GM19328 (cell line): ENCODE results near the gene SLC38A10.
A peak's percentile ranks its signal among the peaks of the same experiment; 100 is the strongest.

ENCODE experiments used
- ATAC-seq: cut with Tn5 transposase; IDR thresholded peaks from one replicate; pipeline ENCODE4 v1.9.1; 2021; ENCODE audit warnings: mild to moderate bottlenecking, moderate library complexity; ENCODE audit not compliant: unreplicated experiment

The SLC38A10 gene

DNA sequence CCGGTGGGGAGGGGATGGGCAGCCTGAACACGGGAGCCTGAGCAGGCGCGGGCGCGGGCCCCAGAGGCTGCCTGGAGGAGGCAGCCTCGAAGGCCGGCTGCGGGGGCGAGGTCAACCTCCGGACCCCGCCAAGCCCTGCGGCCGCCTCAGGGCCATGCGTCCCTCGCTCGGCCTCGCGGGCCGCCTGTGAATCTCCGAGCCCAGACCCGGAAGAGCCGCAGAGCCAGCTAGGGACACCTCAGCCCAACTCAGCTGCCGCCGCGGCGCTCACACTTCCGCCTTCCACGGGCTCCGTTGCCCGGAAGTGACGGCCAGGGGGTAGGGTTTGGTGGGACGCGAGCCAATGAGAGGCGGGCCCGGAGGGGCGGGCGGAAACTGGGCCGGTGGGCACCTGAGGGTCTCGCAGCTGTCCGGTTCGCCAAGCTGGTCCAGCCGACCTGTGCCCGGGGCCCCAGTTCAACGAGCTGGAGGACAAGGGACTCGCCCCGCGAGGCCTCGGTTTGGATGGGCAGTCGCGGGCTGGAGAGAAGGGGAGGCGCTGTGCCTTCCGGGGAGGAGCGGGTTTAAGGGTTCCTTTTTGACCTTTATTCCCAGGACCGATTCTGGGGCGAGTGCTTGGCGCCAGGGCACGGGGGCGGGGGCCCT, at the start of gene SLC38A10:
TSS of gene SLC38A10 (minus strand) at position 277 of the 645 bp plus-strand sequence. CDS start 386 bp downstream, outside the sequence.
- ATAC-seq = peak; percentile 70

DNA sequence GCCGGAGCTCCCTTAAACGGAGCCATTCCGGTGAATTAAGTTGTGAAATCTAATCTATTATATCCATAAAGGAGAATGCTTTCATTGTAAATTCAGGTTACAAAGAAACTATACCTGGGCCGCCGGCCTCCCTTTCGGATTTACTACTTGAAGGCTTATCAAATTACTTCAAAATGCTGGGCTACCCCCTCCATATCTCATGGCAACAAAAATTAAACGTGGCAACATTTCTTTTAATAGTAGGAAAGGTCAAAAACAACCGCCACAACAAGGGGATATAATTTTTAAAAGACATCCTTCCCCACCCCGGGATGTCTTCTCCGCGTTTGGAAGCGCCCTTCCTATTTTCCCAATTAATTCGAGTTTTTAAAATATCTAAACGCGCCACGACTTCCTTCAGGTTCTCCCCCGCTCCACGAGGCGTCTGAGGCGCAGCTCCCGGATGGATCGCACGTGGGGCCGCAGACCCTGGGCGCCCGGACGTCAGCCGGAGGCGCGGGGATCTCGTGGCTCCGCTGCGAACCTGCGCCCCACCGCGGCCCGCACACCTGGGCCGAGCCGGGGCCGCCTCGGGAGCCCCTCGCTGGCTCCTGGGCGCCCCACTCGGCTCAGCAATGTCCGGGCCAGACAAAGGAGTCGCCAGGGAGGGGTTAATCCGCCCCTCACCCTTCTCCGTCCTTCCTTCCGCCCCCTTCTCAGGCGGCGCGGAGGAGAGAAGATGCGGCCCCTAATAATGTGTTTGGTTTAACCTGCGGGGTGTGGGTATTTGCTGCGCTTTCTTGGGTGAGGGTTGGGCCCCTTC, 47.4 kb upstream of the SLC38A10 start:
- ATAC-seq = no peak

DNA sequence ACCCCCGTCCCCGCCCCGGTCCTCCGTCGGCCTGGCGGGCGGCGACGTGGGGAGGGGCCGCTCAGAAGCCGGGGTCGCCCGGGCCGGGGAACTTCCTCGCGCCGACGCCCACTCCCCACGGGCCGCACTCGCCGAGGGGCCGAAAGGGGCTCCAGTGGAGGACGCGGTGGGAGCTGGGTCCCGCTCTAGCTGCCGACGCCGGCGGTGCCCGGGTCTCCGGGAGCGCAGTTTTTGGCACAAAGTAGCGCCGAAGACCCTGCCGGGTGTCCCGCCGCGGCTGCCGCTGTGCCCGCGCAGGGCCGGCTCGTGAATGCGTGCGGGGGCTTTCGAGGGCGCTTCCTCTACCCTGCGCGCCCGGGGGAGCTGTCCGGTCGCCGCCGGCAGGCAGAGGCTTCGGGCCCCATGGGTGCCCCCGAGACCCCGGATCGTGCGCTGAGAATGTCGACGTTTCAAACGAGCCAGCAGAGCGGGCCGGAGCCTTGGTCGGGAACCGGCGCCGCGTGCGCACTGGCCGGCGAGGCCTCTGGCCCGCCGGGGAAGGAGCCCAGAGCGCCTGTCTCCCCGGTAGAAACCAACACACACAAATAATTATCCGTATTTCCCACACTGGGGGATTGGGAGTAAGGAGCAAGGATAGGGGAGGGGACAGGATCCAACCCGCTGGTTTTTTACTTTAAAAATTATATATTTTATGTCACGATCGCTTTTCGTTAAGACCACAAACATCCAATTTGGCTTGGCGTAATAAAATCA, 46.6 kb upstream of the SLC38A10 start:
- no peak for ATAC-seq

DNA sequence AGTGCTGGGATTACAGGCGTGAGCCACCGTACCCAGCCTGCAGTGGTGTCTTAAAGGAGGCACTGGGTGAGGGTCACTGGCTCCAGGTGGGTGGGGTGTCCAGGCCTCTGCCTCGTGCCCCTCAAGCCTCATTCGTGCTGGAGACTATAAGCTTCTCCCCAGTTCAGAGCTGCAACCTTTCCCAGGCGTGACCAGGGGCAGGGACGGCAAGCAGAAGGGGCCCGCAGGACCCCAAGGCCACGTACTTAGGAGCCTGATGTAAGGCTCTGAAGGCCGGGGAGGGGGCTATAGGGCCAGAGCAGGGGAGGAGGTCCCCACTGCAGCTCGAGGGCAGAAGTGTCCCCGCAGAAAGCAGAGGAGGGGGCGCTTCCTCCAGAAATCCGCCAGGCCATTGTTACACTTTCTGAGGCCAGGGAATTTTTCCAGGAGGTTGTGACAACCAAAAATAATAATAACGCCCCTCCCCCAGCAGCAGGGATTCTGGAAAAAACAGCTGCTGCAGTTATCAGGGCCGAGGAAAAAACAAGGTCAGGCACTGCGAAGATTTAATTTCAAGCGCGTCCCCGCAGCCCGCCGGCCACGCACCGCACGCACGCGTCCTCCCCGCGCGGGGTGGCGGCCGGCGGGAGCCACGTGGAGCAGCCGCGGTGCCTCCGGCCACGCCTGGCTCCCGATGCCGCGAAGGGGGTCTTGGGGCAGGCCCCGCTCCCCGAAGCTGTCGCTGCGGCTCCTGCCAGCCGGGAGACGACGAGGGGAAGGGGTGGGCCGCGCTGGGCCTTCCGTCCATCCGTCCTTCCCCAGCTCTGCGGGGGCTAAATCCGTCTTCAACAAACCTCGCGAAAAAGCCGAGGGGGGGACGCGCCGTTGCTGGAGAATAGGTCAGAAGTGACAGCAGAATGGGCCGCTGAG, 45.8 kb upstream of the SLC38A10 start:
- ATAC-seq = no peak

DNA sequence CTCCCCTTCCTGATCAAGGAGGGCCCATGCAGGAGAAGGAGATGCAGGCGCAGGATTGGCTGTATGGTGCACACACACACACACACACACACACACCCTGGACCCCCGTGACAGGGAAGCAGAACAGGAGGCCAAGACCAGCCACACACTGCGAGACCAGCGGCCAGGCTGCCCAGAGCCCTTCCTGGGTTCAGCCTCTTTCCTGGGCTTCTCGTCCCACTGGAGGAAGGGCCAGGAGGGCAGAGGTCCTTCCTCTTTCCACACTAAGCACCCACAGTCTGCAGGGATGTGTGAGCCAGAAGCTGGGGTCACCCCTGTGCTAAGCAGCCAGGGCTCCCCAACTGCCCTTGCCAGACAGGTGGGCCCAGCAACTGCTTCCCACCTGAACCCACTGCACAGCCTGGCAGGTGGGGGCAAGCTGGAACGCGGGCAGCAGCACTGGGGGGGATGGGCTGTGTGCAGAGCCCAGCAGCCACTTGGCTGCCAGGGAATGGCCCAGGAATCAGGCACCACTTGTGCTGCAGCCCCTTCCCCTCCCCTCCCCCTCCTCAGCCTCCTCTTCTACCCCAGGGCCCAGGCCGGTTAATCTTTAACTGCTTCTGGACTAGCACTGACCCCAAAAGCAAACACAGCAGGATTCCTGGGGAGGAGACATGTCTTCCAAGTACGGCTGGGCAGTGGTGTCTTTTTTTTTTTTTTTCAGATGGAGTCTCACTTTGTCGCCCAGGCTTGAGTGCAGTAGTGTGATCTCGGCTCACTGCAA, 44.6 kb upstream of the SLC38A10 start:
- ATAC-seq = no peak

DNA sequence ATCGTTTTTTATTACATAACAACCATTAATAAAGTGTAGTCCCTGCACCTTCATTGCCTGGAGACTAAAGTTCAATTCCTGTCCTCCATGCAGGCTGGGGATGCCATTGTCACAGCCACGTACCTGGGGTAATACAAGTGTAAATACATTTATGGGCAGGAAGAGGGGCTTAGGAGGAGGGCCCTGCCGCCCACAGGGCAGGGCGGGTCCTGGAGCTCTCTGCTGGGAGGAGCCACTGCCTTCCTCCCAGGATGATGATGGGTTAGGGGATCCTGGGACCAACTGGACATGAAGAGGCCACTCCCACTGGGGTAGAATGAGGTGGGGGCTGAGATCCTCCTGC, 44.1 kb upstream of the SLC38A10 start:
- ATAC-seq = no peak

DNA sequence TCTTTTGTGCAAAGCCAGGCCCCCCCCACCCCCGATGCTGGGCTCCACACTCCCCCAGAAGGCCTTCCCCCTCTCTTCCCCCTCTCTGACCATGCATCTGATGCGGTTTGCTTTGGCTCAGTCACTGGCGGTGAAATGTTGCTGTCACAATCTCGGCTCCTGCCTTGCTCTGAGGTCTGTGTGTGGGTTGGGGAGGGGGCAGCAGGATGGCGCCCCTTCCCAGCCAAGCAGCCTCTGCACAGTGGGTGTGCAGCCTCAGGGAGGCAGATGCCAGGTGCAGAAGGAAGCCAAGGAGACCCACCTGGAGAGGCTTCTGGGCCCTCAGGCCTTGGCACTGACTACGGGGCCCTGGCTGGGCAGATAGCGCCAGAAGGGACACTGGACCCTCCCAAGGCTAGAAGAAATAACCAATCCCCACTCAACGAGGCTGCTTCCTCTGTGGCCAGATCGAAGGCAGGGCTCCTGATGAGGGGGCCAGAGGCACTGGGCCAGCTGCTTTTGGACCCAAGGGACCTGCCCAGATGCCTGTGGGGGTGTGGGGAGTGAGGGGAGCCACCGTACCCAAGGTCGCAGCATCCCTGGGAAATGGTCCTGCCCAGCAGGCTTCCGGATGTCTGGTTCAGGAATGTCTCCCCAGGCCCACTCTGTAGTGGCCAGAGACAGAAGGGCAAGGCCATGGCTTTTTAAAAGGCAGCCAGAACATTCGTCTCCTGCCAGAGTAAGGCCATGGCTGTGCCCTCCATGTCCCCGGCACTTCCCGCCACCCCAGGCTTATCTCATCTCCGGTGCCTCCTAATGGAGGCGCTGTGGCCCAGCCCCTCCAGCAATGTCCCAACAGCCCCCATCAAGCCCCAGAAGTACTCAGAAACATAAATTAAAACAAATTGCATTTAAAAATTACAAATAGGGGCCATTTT, 43.4 kb upstream of the SLC38A10 start:
- ATAC-seq = no peak

DNA sequence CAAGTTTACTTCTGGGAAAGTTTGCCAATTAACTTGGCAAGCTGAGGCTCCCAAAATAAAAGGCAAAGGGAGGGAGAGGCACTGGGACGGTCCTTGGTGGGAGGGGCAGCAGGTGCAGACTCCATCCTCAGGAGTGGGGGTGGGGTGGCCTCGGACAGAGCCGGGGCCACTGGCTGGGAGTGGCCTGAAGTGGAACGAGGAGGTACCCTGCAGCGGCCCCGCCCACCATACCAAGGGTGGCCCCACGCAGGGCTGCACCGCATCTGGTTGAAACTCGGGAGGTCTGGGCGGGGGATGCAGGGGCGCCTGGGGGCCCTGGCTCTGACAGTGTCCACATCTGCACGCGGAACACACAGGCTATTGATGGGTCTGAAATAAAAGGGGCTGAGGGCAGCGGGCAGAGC, 42.4 kb upstream of the SLC38A10 start:
- ATAC-seq = no peak

DNA sequence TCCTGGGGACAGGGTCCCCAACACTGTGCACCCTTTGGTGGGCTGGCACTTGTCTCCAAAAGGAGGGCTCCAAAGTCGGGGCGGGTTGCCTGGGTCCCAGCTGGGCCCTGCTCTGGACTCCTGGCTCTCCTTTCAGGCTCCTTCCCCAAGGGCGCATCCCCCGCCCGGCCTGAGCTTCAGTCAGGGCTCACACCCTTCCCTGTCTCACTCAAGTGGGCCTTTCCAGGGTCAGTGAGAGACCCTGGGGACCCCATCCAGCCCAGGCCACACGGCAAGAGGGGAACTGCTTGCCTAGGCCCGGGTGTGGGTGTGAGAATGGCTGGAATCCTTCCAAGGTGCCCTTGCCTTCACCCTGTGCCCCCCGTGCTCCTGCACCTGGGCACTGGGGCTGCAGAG, 41.8 kb upstream of the SLC38A10 start:
- no peak for ATAC-seq

DNA sequence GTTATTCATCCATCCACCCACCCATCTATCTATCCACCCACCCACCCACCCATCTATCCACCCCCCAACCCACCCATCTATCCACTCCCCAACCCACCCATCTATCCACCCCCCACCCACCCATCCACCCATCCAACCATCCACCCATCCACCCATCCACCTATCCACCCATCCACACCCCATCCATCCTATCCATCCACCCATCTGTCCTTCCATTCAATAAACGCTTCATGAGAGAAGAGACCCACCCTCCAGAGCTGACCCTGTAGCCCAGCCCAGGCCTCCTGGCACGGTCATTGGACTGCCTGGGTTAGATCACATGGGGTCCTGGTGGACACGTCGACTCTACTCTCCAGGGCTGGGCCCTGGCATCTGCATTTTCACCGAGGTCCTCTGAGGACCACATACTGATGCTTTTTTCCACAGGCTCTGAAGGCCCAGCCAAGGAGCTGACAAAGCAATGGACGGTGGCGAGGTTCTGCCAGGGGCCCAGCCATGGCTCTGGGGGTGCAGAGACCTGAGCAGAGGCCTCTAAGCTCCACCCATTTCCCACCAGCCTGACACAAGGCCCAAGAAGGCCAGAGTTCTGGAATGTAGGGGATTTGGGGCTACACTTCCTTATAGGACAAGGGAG, 41.3 kb upstream of the SLC38A10 start:
- ATAC-seq = no peak

DNA sequence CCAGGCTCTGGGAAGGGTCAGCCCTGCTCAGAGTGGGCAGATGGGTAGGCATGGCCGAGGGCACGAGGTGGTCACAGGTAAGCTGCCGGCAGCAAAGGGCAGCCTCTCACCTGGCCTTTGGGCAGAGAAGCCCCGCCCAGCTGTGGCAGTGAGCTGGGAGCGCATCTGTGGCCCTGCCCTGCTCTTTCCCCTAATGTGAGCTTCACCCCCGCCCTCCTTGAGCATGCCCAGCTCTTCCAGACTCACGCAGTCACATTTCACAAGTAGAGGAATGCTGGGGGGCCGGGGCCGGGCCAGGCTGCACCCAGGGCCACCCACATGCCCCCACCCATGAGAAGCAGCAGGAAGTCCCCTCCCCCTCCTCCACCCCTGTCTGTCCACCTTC, 40.7 kb upstream of the SLC38A10 start:
- ATAC-seq = no peak

DNA sequence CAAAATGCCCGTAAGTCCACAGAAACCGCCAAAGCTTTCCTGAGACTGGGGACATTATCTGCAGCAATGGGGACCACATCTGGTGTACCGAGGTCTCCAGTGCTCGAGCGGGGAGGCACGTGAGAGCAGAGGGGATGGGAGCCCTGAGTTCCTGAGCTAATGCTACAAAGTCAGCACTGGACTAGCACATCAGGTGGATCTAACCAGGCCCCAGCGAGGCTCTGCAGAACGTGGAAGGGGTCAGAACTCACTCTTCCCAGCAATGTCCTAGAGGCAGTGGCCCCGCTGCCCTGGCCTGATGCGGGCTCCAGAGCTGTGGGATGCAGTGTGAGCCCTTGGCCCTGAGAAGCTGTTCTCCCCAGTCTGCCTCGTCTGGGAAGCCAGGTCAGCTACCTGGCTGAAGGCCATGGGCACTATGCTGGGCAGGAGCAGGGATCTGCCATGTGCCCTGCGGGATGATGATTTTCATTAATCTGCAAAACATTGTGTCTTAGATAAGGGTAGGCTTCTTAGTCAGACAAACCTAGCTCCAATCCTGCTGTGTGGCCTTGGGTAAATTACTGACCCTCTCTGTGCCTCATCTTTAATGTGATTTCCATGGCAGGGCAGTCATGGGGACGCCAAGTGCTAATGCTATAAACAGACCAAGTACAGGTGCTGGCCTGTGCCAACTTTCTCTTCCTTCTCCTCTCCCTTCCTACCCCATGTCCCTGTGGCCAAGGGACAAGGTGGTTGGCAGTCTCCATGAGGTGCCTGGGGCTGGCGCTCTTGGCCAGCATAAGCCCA, 40.1 kb upstream of the SLC38A10 start:
- no peak for ATAC-seq

DNA sequence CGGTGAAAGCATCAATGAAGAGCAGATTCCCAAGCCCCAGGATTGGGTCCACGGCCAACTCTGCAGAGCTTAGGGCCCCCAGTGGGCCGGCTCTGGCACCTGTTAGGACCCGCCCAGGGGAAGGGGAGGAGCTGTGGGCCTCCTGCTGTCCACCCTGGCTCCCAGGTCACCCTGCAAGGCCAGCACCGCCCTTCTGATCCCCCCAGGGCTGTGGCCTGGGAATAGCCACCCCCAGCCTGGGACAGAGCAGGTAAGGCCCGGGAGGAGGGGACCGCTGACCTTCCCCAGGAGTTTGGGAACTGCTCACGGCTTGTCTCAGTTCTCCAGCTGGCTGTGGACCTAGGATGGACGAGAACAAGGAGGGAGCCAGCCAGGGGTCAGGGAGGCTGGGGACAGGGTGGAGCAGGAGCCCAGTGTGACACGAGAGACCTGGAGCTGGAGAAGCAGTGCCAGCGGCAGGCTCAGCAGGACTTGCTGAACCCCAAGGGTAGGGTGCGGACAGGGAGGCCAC, 39.3 kb upstream of the SLC38A10 start:
- ATAC-seq = no peak

DNA sequence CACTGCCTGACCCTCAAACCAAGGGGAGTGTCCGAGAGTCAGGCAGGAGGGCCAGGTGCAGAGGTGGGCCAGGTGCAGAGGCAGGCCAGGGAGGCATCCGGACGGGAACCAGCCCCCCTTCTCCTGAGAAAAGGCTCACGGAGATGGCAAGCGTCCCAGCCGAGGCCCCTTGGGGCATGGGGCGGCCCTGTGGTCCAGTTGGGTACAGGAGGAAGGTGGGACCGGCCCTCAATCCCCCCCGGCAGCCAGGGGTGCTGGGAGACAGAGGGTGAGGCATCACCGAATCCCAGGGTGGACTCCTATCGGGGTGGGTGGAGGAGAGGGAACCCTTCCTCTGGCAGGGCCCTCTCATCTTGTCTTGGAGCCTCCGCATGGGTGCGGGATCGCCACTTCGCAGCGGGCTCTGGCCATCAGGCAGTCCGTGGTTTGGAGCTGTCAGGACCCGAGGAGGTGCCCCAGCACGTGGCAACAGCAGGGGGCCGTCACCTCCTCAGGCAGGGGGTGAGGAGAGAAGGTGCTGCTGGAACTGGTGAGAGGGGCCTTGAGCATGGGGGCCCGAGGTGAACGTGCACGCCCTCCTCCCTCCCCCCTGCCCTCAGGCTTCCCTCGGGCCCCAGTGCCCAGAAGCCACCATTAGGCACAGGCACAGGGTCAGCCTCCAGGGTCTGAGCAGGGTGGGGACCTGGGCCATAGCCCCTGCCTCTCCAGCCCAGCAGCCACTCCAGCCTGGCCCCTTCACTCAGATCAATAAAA, 38.7 kb upstream of the SLC38A10 start:
- no peak for ATAC-seq

DNA sequence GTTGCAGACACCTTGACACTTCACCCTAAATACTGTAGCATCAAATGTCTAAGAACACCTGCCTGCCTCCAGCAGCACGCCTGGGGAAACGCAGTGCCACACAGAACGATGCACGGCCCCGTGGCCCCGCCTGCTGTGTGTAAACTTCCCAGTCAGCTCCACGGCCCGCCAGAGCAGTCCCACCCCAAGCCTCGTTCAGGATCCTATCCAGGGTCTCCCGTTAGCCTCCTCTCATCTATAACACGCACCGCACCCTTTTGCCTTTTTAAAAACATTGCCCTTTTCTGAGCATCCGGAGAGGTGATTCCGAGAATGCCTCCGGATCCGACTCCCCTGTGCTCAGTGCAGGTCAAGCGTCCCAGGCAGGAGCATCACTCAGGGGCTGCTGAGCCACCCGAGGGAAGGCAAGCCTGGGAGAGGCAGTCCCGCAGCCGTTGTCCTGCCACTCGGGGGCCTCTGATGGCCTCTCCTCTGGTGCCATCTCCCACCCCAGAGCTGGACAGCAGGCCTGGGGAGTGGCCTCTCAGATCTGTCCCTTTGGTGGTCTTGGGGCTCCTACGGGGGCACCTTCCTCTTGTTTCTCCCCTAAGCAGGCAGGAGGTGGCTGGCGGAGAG, 37.9 kb upstream of the SLC38A10 start:
- no peak for ATAC-seq

DNA sequence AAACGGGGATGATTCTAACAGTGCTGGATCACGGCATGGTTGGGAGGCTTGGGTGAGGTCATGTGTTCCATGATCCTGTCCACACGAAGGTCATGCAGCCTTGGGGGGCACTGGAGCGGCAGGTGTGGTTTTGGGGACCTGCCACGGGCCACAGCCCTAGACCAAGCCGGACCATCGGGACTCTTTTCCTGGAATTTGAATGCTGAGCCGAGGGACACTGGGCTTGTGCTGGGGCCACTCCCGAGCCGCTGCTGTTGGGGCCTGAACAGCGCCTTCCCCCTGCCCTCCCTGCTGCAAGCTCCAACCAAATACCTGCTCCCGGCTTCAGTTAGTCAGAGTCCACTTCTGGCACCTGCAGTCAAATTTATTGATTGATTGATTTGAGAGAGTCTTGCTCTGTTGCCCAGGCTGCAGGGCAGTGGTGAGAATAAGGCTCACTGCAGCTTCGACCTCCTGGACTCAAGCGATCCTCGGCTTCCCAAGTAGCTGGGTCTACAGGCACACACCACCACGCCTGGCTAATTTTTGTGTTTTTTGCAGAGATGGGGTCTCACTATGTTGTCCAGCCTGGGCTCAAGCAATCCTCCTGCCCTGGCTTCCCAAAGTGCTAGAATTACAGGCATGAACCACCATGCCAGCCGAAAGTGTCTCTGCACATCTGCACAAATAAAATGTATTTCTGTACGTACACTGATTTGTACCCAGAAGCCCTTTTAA, 37.2 kb upstream of the SLC38A10 start:
- no peak for ATAC-seq
